ENCODE measurements around the gene MEGF8. TPM values are rescaled to one million over a fixed set of nuclear protein-coding genes. Genes with fewer than 3 reads are reported as not detected.

Gene MEGF8, protein sequence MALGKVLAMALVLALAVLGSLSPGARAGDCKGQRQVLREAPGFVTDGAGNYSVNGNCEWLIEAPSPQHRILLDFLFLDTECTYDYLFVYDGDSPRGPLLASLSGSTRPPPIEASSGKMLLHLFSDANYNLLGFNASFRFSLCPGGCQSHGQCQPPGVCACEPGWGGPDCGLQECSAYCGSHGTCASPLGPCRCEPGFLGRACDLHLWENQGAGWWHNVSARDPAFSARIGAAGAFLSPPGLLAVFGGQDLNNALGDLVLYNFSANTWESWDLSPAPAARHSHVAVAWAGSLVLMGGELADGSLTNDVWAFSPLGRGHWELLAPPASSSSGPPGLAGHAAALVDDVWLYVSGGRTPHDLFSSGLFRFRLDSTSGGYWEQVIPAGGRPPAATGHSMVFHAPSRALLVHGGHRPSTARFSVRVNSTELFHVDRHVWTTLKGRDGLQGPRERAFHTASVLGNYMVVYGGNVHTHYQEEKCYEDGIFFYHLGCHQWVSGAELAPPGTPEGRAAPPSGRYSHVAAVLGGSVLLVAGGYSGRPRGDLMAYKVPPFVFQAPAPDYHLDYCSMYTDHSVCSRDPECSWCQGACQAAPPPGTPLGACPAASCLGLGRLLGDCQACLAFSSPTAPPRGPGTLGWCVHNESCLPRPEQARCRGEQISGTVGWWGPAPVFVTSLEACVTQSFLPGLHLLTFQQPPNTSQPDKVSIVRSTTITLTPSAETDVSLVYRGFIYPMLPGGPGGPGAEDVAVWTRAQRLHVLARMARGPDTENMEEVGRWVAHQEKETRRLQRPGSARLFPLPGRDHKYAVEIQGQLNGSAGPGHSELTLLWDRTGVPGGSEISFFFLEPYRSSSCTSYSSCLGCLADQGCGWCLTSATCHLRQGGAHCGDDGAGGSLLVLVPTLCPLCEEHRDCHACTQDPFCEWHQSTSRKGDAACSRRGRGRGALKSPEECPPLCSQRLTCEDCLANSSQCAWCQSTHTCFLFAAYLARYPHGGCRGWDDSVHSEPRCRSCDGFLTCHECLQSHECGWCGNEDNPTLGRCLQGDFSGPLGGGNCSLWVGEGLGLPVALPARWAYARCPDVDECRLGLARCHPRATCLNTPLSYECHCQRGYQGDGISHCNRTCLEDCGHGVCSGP (N-terminal part only)
- total RNA-seq (2014; rRNA removed; shearing (Covaris generic); ENCODE audit: low replicate concordance): 6.5 and 15.9 TPM in 2 replicates

DNA sequence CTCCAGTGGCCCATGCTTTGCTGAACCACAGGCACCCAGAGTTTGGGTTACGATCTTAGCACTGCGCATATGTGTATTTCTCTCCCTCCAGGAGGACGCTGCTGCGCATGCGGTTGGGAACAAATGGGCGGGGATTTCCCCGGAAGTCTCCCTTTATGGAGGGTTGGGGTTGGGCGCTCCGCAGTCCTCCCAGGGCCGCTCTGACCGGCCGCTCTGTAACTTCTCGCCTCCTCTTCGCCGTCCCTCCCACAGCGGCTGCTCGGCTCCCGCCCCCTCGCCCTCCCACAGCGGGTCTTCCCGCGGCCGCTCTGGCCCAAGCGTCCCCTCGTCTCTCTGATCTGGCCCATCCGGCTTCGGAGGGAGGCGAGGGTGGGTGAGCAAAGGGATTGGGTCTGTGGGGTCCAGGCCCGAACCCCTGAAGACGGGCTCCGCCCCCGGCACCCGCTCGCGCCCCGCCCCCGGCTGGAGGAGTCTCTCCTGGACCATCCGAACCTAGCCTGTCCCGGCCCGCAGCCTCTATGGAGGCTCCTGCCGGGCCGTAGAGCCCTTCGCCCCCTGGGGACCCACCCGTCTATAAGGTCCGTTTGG is at the start of gene MEGF8:
Gene MEGF8, plus strand, starts transcription at position 328 of the 588 bp plus-strand sequence. CDS start 609 bp downstream, outside the sequence.
- Histone ChIP-seq H3K4me1 (ENCODE audit: low read length) (peaks cover 36% of the 10 kb centered on the region), H3K79me2 (ENCODE audit: low read length) (peaks cover 47% of the 10 kb centered on the region), H3K27me3 (ENCODE audit: low read length) (no peaks in the 10 kb centered on the region), H3K9me3 (ENCODE audit: low read length) (no peaks in the 10 kb centered on the region), H3K4me3 (ENCODE audit: low read length) (peak within 1 kb of the TSS; percentile 88), H3K9me2 (replicated peaks; ENCODE audit: insufficient read depth, low read length) (no peaks in the 10 kb centered on the region), H3K27ac (ENCODE audit: low read length) (peak within 1 kb of the TSS; percentile 67), H3K9ac (ENCODE audit: low read length) (peak within 1 kb of the TSS; percentile 93), H2AFZ (ENCODE audit: low read length) (peak within 1 kb of the TSS; percentile 83), H3K36me3 (ENCODE audit: insufficient read depth, low read length) (no peaks in the 10 kb centered on the region), H4K20me1 (ENCODE audit: insufficient read depth, low read depth, low read length) (no peaks in the 10 kb centered on the region), H3K4me2 (ENCODE audit: low read depth, low read length, poor library complexity, severe bottlenecking) (peak within 1 kb of the TSS; percentile 82)
- DNase-seq: peak; percentile 100

DNA sequence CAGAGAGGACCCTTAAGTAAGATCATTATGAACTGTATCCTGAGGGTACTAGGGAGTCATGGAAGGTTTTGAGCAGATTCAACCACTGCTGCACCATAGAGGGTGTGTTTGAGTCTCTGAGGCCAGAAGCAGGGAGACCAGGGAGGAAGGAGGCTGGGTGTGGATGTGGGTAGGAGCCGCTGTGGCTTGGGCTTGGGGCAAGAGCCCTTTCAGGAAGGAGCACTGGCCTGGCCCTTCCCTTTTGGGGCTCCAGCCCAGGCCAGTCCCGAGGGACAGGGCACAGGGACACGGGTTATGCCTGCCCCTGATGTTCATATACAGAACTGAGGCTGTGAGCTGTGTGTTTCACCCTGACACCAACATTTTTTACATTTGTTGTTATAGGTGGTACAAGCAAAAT is 49.2 kb upstream of the MEGF8 start:
- H3K9me2 ChIP-seq (replicated peaks; ENCODE audit: insufficient read depth, low read length): no peaks in the 10 kb centered on the region
- no peak overlapping the region for H3K4me3 ChIP-seq (ENCODE audit: low read length)
- H3K27me3 ChIP-seq (ENCODE audit: low read length): no peaks in the 10 kb centered on the region
- no peak overlapping the region for H2AFZ ChIP-seq (ENCODE audit: low read length)
- H3K36me3 ChIP-seq (ENCODE audit: insufficient read depth, low read length): no peaks in the 10 kb centered on the region
- no peak for DNase-seq
- no peaks in the 10 kb centered on the region for H4K20me1 ChIP-seq (ENCODE audit: insufficient read depth, low read depth, low read length)
- H3K4me1 ChIP-seq (ENCODE audit: low read length): peaks cover 23% of the 10 kb centered on the region
- peaks cover 9% of the 10 kb centered on the region for H3K79me2 ChIP-seq (ENCODE audit: low read length)
- no peak overlapping the region for H3K27ac ChIP-seq (ENCODE audit: low read length)
- no peak overlapping the region for H3K4me2 ChIP-seq (ENCODE audit: low read depth, low read length, poor library complexity, severe bottlenecking)
- H3K9ac ChIP-seq (ENCODE audit: low read length): 0 out of 2 replicates have a peak overlapping the region, but pooled peaks have one; percentile 35
- no peaks in the 10 kb centered on the region for H3K9me3 ChIP-seq (ENCODE audit: low read length)

DNA sequence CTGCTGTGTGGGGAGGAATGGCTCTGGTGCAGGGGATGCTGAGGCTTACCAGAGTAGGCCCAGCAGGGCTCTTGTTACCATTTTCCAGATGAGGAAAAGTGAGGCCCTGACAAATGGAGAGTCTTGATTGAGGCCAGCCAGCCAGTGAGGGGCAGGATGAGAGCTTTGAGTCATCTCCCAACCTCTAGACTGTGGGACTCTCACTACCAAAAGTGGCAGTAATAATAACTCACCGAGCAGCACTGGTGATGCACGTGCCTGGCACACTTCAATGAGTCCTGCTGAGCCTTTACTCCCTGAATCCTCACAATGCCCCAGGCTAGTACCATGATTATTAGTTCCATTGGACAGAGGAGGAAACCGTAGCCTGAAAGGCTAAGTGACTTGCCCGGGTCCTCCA is 48.6 kb upstream of the MEGF8 start:
- H3K36me3 ChIP-seq (ENCODE audit: insufficient read depth, low read length): no peaks in the 10 kb centered on the region
- no peak overlapping the region for H3K4me3 ChIP-seq (ENCODE audit: low read length)
- peaks cover 5% of the 10 kb centered on the region; the same call in 1 of the 2 replicates for H3K79me2 ChIP-seq (ENCODE audit: low read length)
- H3K4me1 ChIP-seq (ENCODE audit: low read length): peaks cover 24% of the 10 kb centered on the region
- H3K9me2 ChIP-seq (replicated peaks; ENCODE audit: insufficient read depth, low read length): no peaks in the 10 kb centered on the region
- H2AFZ ChIP-seq (ENCODE audit: low read length): no peak overlapping the region
- H3K4me2 ChIP-seq (ENCODE audit: low read depth, low read length, poor library complexity, severe bottlenecking): no peak overlapping the region
- no peak for DNase-seq
- no peak overlapping the region for H3K9ac ChIP-seq (ENCODE audit: low read length)
- no peaks in the 10 kb centered on the region for H3K27me3 ChIP-seq (ENCODE audit: low read length)
- no peak overlapping the region for H3K27ac ChIP-seq (ENCODE audit: low read length)
- H3K9me3 ChIP-seq (ENCODE audit: low read length): no peaks in the 10 kb centered on the region
- no peaks in the 10 kb centered on the region for H4K20me1 ChIP-seq (ENCODE audit: insufficient read depth, low read depth, low read length)

DNA sequence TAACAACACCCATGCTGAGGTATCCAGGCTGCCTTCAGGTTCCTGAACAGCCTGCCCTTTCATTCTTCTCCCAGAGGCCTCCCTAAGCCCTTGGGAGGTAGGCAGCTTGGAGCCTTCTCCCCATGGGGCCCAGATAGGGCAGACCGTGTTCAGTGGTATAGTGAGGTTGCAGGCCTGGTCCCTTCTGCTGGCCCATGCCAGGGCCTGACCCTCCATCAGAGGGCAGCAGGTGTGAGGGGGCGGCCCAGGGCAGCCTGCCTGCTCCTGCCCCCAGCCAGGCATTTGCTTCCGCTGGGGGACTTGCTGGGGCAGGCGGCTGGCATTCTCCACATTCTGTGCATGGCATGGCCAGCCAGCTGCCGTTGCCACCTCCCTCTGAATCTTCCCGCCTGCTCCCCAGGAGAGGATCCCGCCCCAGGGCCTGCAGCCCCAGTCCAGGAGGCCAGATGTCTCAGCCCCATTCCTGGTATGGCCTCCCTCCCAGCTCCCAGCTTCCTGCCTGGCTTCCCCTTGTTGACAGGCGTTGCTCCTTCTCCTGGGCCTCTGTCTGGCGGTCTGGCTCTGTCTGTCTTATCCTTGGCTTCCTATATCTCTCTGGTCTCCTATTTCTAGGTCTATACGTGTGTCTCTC is 47.5 kb upstream of the MEGF8 start:
- Histone ChIP-seq H2AFZ (ENCODE audit: low read length) (no peak overlapping the region), H3K9ac (ENCODE audit: low read length) (0 out of 2 replicates have a peak overlapping the region, but pooled peaks have one; percentile 91), H3K9me2 (replicated peaks; ENCODE audit: insufficient read depth, low read length) (no peaks in the 10 kb centered on the region), H3K4me3 (ENCODE audit: low read length) (no peak overlapping the region), H4K20me1 (ENCODE audit: insufficient read depth, low read depth, low read length) (no peaks in the 10 kb centered on the region), H3K4me2 (ENCODE audit: low read depth, low read length, poor library complexity, severe bottlenecking) (no peak overlapping the region), H3K4me1 (ENCODE audit: low read length) (peaks cover 35% of the 10 kb centered on the region), H3K79me2 (ENCODE audit: low read length) (peaks cover 5% of the 10 kb centered on the region; the same call in 1 of the 2 replicates), H3K27me3 (ENCODE audit: low read length) (no peaks in the 10 kb centered on the region), H3K27ac (ENCODE audit: low read length) (no peak overlapping the region), H3K36me3 (ENCODE audit: insufficient read depth, low read length) (no peaks in the 10 kb centered on the region), H3K9me3 (ENCODE audit: low read length) (no peaks in the 10 kb centered on the region)
- no peak for DNase-seq

DNA sequence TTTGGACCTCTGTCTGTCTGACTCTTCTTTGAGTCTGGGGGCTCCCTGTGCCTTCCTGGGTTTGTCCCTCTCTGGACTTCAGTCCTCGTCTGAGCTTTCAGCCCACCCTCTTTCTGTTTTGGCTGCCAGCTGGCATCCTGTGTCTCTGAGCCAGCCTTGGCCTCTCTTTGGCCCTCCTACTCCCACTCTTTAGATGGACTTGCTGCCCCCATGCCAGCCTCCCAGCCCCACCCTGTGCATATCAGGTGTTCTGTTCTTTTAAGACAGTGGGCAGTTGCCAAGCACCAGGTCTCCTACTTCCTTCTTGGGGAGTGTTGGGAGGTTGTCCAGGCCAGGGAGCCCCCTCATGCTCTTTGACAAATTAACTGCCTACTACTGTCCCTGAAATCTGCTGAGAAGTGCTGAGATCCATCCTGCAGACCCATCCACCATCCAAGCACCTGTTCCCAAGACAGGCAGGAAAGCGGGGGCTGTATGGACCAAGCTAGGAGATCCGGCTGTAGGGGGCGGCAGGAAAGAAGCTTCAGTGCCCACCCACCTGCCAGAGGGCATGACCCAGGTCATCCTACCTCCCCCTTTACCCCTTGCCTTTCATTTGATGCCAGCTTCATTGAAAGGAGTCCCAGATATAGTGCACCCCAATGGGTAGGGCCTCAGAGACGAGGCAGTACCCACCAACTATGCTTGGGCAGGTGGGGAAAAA is 46.8 kb upstream of the MEGF8 start:
- Histone ChIP-seq H3K27me3 (ENCODE audit: low read length) (no peaks in the 10 kb centered on the region), H3K9me3 (ENCODE audit: low read length) (no peaks in the 10 kb centered on the region), H3K4me2 (ENCODE audit: low read depth, low read length, poor library complexity, severe bottlenecking) (peak overlapping the region; percentile 95), H3K27ac (ENCODE audit: low read length) (peak overlapping the region; percentile 81; the same call in 1 of the 2 replicates), H3K4me3 (ENCODE audit: low read length) (no peak overlapping the region; the same call in 1 of the 2 replicates), H3K36me3 (ENCODE audit: insufficient read depth, low read length) (no peaks in the 10 kb centered on the region), H3K9me2 (replicated peaks; ENCODE audit: insufficient read depth, low read length) (no peaks in the 10 kb centered on the region), H2AFZ (ENCODE audit: low read length) (no peak overlapping the region), H3K4me1 (ENCODE audit: low read length) (peaks cover 41% of the 10 kb centered on the region), H3K79me2 (ENCODE audit: low read length) (peaks cover 5% of the 10 kb centered on the region; the same call in 1 of the 2 replicates), H3K9ac (ENCODE audit: low read length) (peak overlapping the region; percentile 91; the same call in 1 of the 2 replicates), H4K20me1 (ENCODE audit: insufficient read depth, low read depth, low read length) (no peaks in the 10 kb centered on the region)
- no peak for DNase-seq

DNA sequence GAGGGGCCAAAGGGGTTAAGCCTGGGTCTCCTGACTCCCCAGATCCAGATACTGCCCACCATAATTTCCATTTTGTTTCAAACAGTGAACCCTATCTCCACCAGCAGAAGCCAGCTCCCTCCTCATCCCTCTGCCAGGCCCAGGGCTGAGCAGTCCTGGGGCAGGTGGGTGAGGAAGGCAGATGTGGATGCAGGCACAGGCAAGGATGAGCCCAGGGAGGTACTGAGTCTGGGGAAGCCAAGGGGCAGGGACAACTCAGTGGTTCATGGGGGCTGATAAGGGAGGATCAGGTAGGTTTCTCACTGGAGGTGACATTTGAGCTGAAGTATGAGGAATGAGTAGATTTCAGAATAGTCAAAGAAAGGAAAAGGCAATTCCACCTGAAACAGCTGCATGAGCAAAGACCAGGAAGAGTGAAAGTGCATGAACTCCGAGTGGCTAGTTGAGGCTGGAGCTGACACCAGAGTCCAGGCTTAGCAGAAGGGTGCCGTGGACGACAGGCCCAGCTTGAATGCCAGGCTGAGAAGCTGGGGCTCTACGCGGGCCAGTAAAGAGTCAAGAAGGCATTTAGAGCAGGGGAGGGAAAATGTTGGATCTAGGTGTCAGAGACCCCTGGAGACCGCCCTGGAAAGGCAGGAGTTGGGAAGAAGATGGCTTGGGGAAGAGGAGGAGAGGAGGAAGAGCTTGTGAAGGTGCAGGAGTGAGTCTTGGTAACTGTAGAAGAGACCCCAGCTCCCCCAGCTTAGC is 46.1 kb upstream of the MEGF8 start:
- Histone ChIP-seq H3K4me3 (ENCODE audit: low read length) (peak overlapping the region; percentile 89), H3K4me1 (ENCODE audit: low read length) (peaks cover 41% of the 10 kb centered on the region), H3K9me3 (ENCODE audit: low read length) (no peaks in the 10 kb centered on the region), H3K36me3 (ENCODE audit: insufficient read depth, low read length) (no peaks in the 10 kb centered on the region), H3K27me3 (ENCODE audit: low read length) (no peaks in the 10 kb centered on the region), H4K20me1 (ENCODE audit: insufficient read depth, low read depth, low read length) (no peaks in the 10 kb centered on the region), H2AFZ (ENCODE audit: low read length) (no peak overlapping the region), H3K9me2 (replicated peaks; ENCODE audit: insufficient read depth, low read length) (no peaks in the 10 kb centered on the region), H3K79me2 (ENCODE audit: low read length) (peaks cover 5% of the 10 kb centered on the region; the same call in 1 of the 2 replicates), H3K9ac (ENCODE audit: low read length) (peak overlapping the region; percentile 91), H3K4me2 (ENCODE audit: low read depth, low read length, poor library complexity, severe bottlenecking) (peak overlapping the region; percentile 95), H3K27ac (ENCODE audit: low read length) (peak overlapping the region; percentile 81)
- no peak for DNase-seq

All from Karpas-422 (cell line).